WTC11 (cell line): Measurements from ENCODE around the gene TMEM116. TPM values are rescaled to one million over a fixed set of nuclear protein-coding genes. Genes with fewer than 3 reads are reported as not detected.
"Not testable (repeated sequence)": the region's sequence is repeated elsewhere in the genome, so short reads cannot be mapped to it uniquely, and the experiment has no call there.

Experiments used
- ATAC-seq: fragments of 200-7000 bp; cut with Tn5 transposase; 2 replicates; pipeline ENCODE4 v1.10.0; 2021; ENCODE audit warnings: mild to moderate bottlenecking, moderate library complexity
- CTCF ChIA-PET: fragments of 300-600 bp; sonication (Branson Sonifier 250); formaldehyde crosslinking; loops from one replicate; lab custom pipeline; 2021; ENCODE audit warnings: antibody characterized with exemption; lab: Charles Lee
- POLR2A ChIA-PET: fragments of 350-600 bp; sonication (Branson Sonifier 250); formaldehyde crosslinking; loops from one replicate; lab custom pipeline; 2021; ENCODE audit warnings: antibody characterized with exemption; lab: Charles Lee
- DNase-seq: peaks from one replicate; pipeline ENCODE4 v3.0.0; 2021; ENCODE audit warnings: low spot score
- H3K27ac Mint-ChIP-seq: 2 replicates; pipeline ENCODE4 v1.8.0; 2021; ENCODE audit warnings: mixed read lengths
- H3K27me3 Mint-ChIP-seq: 2 replicates; pipeline ENCODE4 v1.8.0; 2021; ENCODE audit warnings: low read depth, mild to moderate bottlenecking, moderate library complexity, mixed read lengths
- H3K36me3 Mint-ChIP-seq: 2 replicates; pipeline ENCODE4 v1.8.0; 2021; ENCODE audit warnings: mixed read lengths
- H3K4me1 Mint-ChIP-seq: 2 replicates; pipeline ENCODE4 v1.8.0; 2022; ENCODE audit warnings: mixed read lengths
- H3K4me3 Mint-ChIP-seq: 2 replicates; pipeline ENCODE4 v1.8.0; 2021; ENCODE audit warnings: mild to moderate bottlenecking, moderate library complexity, mixed read lengths
- H3K9me3 Mint-ChIP-seq: 2 replicates; pipeline ENCODE4 v1.8.0; 2021; ENCODE audit warnings: mixed read lengths
- AR ChIP-seq: fragments of 250-450 bp; sonication (Bioruptor Pico); IDR thresholded peaks from 2 replicates; pipeline ENCODE4 v1.9.0; 2021; ENCODE audit warnings: mild to moderate bottlenecking
- CBFB ChIP-seq: sonication (generic); formaldehyde crosslinking; IDR thresholded peaks from 2 replicates; pipeline ENCODE4 v1.8.1; 2022; ENCODE audit warnings: mild to moderate bottlenecking, low read depth, missing genetic modification reagents
- EMX1 ChIP-seq: fragments of 250-450 bp; sonication (Bioruptor Pico); IDR thresholded peaks from 2 replicates; pipeline ENCODE4 v1.8.0; 2021; ENCODE audit warnings: mild to moderate bottlenecking
- ESRRA ChIP-seq: sonication (generic); formaldehyde crosslinking; IDR thresholded peaks from 2 replicates; pipeline ENCODE4 v1.8.1; 2022; ENCODE audit warnings: mild to moderate bottlenecking, missing genetic modification reagents, borderline replicate concordance
- ETV6 ChIP-seq: sonication (generic); formaldehyde crosslinking; IDR thresholded peaks from 2 replicates; pipeline ENCODE4 v1.8.1; 2022; ENCODE audit warnings: mild to moderate bottlenecking, missing genetic modification reagents
- FOXP1 ChIP-seq: sonication (generic); formaldehyde crosslinking; IDR thresholded peaks from 2 replicates; pipeline ENCODE4 v1.8.0; 2022; ENCODE audit warnings: missing genetic modification reagents, mild to moderate bottlenecking, moderate library complexity, borderline replicate concordance
- GABPB1 ChIP-seq: sonication (generic); formaldehyde crosslinking; IDR thresholded peaks from 2 replicates; pipeline ENCODE4 v1.8.1; 2023; ENCODE audit warnings: mild to moderate bottlenecking, missing genetic modification reagents
- SMAD4 ChIP-seq: sonication (generic); formaldehyde crosslinking; IDR thresholded peaks from 2 replicates; pipeline ENCODE4 v1.8.0; 2022; ENCODE audit warnings: mild to moderate bottlenecking, missing genetic modification reagents
- SOX15 ChIP-seq: fragments of 250-450 bp; sonication (Bioruptor Pico); IDR thresholded peaks from 2 replicates; pipeline ENCODE4 v1.9.0; 2021; ENCODE audit warnings: mild to moderate bottlenecking
- TCF7 ChIP-seq: sonication (generic); formaldehyde crosslinking; IDR thresholded peaks from 2 replicates; pipeline ENCODE4 v1.8.0; 2022; ENCODE audit warnings: mild to moderate bottlenecking, low read depth, missing genetic modification reagents, moderate library complexity
- ZNF232 ChIP-seq: sonication (generic); formaldehyde crosslinking; IDR thresholded peaks from 2 replicates; pipeline ENCODE4 v1.8.0; 2022; ENCODE audit warnings: mild to moderate bottlenecking, missing genetic modification reagents
- ZNF317 ChIP-seq: sonication (generic); formaldehyde crosslinking; IDR thresholded peaks from 2 replicates; pipeline ENCODE4 v1.8.1; 2023; ENCODE audit warnings: low read depth, mild to moderate bottlenecking, moderate library complexity, missing genetic modification reagents, borderline replicate concordance
- total RNA-seq: library from RNA; stranded (reverse); gene quantifications from 3 replicates; pipeline ENCODE4 v1.2.3, GENCODE V29; 2021
- TF ChIP-seq, protein P1 (sequence below): sonication (generic); formaldehyde crosslinking; IDR thresholded peaks from 2 replicates; pipeline ENCODE4 v1.8.0; 2022; ENCODE audit warnings: missing genetic modification reagents
- TF ChIP-seq, protein P2 (sequence below): sonication (generic); formaldehyde crosslinking; IDR thresholded peaks from 2 replicates; pipeline ENCODE4 v1.8.1; 2023; ENCODE audit warnings: mild to moderate bottlenecking, missing genetic modification reagents

TMEM116 gene
- total RNA-seq, 1 experiment from 2014 or later: 7.8 TPM

- no peak overlapping the region for H3K4me3 Mint-ChIP-seq
- TF ChIP-seq ESRRA (no peak), FOXP1 (CRISPR knock-in tag) (no peak), CBFB (CRISPR knock-in tag) (no peak), AR (no peak), TCF7 (no peak), SOX15 (CRISPR knock-in tag) (no peak), ETV6 (CRISPR knock-in tag) (no peak), SMAD4 (CRISPR knock-in tag) (no peak), ZNF317 (CRISPR knock-in tag) (no peak), EMX1 (CRISPR knock-in tag) (no peak), ZNF232 (CRISPR knock-in tag) (no peak), GABPB1 (CRISPR knock-in tag) (no peak)
- TF ChIP-seq, protein P1, sequence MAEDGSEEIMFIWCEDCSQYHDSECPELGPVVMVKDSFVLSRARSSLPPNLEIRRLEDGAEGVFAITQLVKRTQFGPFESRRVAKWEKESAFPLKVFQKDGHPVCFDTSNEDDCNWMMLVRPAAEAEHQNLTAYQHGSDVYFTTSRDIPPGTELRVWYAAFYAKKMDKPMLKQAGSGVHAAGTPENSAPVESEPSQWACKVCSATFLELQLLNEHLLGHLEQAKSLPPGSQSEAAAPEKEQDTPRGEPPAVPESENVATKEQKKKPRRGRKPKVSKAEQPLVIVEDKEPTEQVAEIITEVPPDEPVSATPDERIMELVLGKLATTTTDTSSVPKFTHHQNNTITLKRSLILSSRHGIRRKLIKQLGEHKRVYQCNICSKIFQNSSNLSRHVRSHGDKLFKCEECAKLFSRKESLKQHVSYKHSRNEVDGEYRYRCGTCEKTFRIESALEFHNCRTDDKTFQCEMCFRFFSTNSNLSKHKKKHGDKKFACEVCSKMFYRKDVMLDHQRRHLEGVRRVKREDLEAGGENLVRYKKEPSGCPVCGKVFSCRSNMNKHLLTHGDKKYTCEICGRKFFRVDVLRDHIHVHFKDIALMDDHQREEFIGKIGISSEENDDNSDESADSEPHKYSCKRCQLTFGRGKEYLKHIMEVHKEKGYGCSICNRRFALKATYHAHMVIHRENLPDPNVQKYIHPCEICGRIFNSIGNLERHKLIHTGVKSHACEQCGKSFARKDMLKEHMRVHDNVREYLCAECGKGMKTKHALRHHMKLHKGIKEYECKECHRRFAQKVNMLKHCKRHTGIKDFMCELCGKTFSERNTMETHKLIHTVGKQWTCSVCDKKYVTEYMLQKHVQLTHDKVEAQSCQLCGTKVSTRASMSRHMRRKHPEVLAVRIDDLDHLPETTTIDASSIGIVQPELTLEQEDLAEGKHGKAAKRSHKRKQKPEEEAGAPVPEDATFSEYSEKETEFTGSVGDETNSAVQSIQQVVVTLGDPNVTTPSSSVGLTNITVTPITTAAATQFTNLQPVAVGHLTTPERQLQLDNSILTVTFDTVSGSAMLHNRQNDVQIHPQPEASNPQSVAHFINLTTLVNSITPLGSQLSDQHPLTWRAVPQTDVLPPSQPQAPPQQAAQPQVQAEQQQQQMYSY: no peak
- TF ChIP-seq, protein P2, sequence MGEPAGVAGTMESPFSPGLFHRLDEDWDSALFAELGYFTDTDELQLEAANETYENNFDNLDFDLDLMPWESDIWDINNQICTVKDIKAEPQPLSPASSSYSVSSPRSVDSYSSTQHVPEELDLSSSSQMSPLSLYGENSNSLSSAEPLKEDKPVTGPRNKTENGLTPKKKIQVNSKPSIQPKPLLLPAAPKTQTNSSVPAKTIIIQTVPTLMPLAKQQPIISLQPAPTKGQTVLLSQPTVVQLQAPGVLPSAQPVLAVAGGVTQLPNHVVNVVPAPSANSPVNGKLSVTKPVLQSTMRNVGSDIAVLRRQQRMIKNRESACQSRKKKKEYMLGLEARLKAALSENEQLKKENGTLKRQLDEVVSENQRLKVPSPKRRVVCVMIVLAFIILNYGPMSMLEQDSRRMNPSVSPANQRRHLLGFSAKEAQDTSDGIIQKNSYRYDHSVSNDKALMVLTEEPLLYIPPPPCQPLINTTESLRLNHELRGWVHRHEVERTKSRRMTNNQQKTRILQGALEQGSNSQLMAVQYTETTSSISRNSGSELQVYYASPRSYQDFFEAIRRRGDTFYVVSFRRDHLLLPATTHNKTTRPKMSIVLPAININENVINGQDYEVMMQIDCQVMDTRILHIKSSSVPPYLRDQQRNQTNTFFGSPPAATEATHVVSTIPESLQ (CRISPR knock-in tag): no peak
- TF ChIP-seq, all 79 proteins: peak for 0
- CTCF ChIA-PET: no interaction called here
- Mint-ChIP-seq H3K27me3 (no peaks in the 10 kb centered on the region; the same call in 1 of the 2 replicates), H3K4me1 (peaks cover 8% of the 10 kb centered on the region), H3K27ac (no peak overlapping the region), H3K36me3 (peaks cover 7% of the 10 kb centered on the region), H3K9me3 (peaks cover 28% of the 10 kb centered on the region)
- no peak for ATAC-seq
- DNase-seq: no peak
- POLR2A ChIA-PET: no interaction called here
Observed at GRCh38 chr12:111964935-111965334, 48.0 kb downstream of the TMEM116 start.

GRCh38 chr12:111959518-111959917, 53.4 kb downstream of the TMEM116 start:
- H3K27ac Mint-ChIP-seq, DNase-seq, H3K4me1 Mint-ChIP-seq, CTCF ChIA-PET, POLR2A ChIA-PET, H3K4me3 Mint-ChIP-seq, H3K27me3 Mint-ChIP-seq, ATAC-seq: not testable (repeated sequence)
- peaks cover 67% of the 10 kb centered on the region for H3K9me3 Mint-ChIP-seq
- H3K36me3 Mint-ChIP-seq: peaks cover 38% of the 10 kb centered on the region

- Mint-ChIP-seq H3K9me3 (peaks cover 83% of the 10 kb centered on the region), H3K36me3 (peaks cover 54% of the 10 kb centered on the region)
- POLR2A ChIA-PET, H3K27ac Mint-ChIP-seq, DNase-seq, H3K27me3 Mint-ChIP-seq, H3K4me1 Mint-ChIP-seq, CTCF ChIA-PET, ATAC-seq, H3K4me3 Mint-ChIP-seq: not testable (repeated sequence)
Observed at GRCh38 chr12:111957224-111957623, 55.7 kb downstream of the TMEM116 start.
